ENCODE results near the gene KSR1. TPM values are rescaled to one million over a fixed set of nuclear protein-coding genes. Genes with fewer than 3 reads are reported as not detected.
A peak's percentile ranks its signal among the peaks of the same experiment; 100 is the strongest.

Gene KSR1
- total and polyA plus RNA-seq, 2 of the 8 experiments (the other 6 are each of a cell fraction or from before 2014, with no cell fraction given): 14.1 to 34.7 TPM

- no peak overlapping the region for H2BK120ac ChIP-seq (replicated peaks; ENCODE audit: low read depth, low read length)
- CTCF ChIA-PET (ENCODE audit: partially characterized antibody): interaction anchor here (1.2 to 3.4 kb wide), 8 partner anchors 11 to 132 kb away, joined by 3 to 14 read pairs (median 6); no protein-coding TSS in a partner anchor
These were observed 214.7 kb downstream of the KSR1 start for GRCh38 chr17:27670791-27671590.

More at GRCh38 chr17:27670791-27671590, 214.7 kb downstream of the KSR1 start:
- peak overlapping the region; percentile 14; the same call in 1 of the 2 replicates for H4K8ac ChIP-seq (ENCODE audit: extremely low read depth, insufficient read depth, low read length)
- FAIRE-seq (no peak), DNase-seq (ENCODE audit: low read depth in 1 of 2, low spot score in 2 of 2) (no peak)
- no peaks in the 10 kb centered on the region for H3K27me3 ChIP-seq (replicated peaks in 1 of 4; ENCODE audit: control insufficient read depth in 3 of 4, extremely low read depth in 1 of 4, insufficient read depth in 3 of 4, low read length in 3 of 4)
- TF ChIP-seq CTCF (IDR thresholded peaks at IDR 0.05; ENCODE audit: control extremely low read depth in 1 of 3, insufficient read depth in 1 of 3, low read depth in 1 of 3, low read length in 3 of 3) (peak; percentile 26 to 48 (median 48)), CEBPB (IDR thresholded peaks at IDR 0.05; ENCODE audit: low read depth, low read length) (no peak), RAD21 (IDR thresholded peaks at IDR 0.05 in 1 of 2, conservative IDR thresholded peaks at IDR 0.05 in 1 of 2; ENCODE audit: low read depth in 2 of 2, low read length in 2 of 2) (peak; percentile 54 to 63), PHF8 (conservative IDR thresholded peaks at IDR 0.05; ENCODE audit: low read depth, low read length) (no peak)
- no peak overlapping the region for H3K18ac ChIP-seq (ENCODE audit: extremely low read depth, low read length)
- no peak overlapping the region for H3K4me2 ChIP-seq (ENCODE audit: insufficient read depth in 1 of 2, low read depth in 2 of 2, low read length in 2 of 2)
- POLR2A ChIA-PET (ENCODE audit: partially characterized antibody): no interaction called here
- no peak overlapping the region for H3K4me3 ChIP-seq (ENCODE audit: extremely low read depth in 1 of 4, insufficient read depth in 2 of 4, low read depth in 3 of 4, low read length in 4 of 4)
- H3K23me2 ChIP-seq (ENCODE audit: low read depth, low read length): no peaks in the 10 kb centered on the region
- no peak overlapping the region for H2AFZ ChIP-seq (ENCODE audit: low read length)
- H3K79me1 ChIP-seq (ENCODE audit: low read depth, low read length): no peaks in the 10 kb centered on the region
- no peaks in the 10 kb centered on the region for H3K79me2 ChIP-seq (ENCODE audit: control insufficient read depth in 1 of 2, insufficient read depth in 2 of 2, low read length in 2 of 2)
- H3K4me1 ChIP-seq (replicated peaks in 1 of 4; ENCODE audit: control insufficient read depth in 3 of 4, insufficient read depth in 4 of 4, low read length in 3 of 4): no peaks in the 10 kb centered on the region
- no peak overlapping the region for H2BK20ac ChIP-seq (ENCODE audit: low read length)
- 92% methylated on average over 11 of the region's 12 CpGs; no CpG with 5 or more reads in 1 of the 2 experiments for WGBS, 2 experiments (ENCODE audit: extremely low coverage in 1 of 2, insufficient coverage in 1 of 2, insufficient read length in 1 of 2, insufficient replicate concordance in 2 of 2, low coverage in 1 of 2, low lambda C conversion rate in 2 of 2, missing lambda C conversion rate in 1 of 2)
- H2BK5ac ChIP-seq (ENCODE audit: low read depth, low read length): no peak overlapping the region
- no peak overlapping the region for H2AK5ac ChIP-seq (ENCODE audit: low read depth, low read length)
- H3K56ac ChIP-seq (replicated peaks; ENCODE audit: insufficient read length, low read depth, low read length): no peak overlapping the region
- no peak overlapping the region for H3K27ac ChIP-seq (ENCODE audit: low read depth, low read length)
- no peak overlapping the region for H3K14ac ChIP-seq (ENCODE audit: insufficient read length)
- no peak overlapping the region for H3K9ac ChIP-seq (replicated peaks in 1 of 4; ENCODE audit: extremely low read depth in 1 of 4, low read depth in 3 of 4, low read length in 3 of 4)
- no peak overlapping the region for H3K23ac ChIP-seq (ENCODE audit: insufficient read length)
- no peaks in the 10 kb centered on the region for H4K20me1 ChIP-seq (replicated peaks in 1 of 2; ENCODE audit: control insufficient read depth in 1 of 2, insufficient read depth in 2 of 2, low read length in 2 of 2)
- no peak overlapping the region for H2BK15ac ChIP-seq (ENCODE audit: low read length)
- no peak overlapping the region for H3K4ac ChIP-seq (replicated peaks; ENCODE audit: insufficient read length, low read depth, low read length)
- H2BK12ac ChIP-seq (ENCODE audit: low read depth, low read length): no peak overlapping the region
- H3K36me3 ChIP-seq (ENCODE audit: control insufficient read depth in 2 of 4, insufficient read depth in 4 of 4, low read length in 3 of 4): no peaks in the 10 kb centered on the region
- no peak overlapping the region for H4K91ac ChIP-seq (replicated peaks; ENCODE audit: insufficient read length, low read length)
- no peaks in the 10 kb centered on the region for H3K9me3 ChIP-seq (ENCODE audit: insufficient read depth in 2 of 2, low read depth in 1 of 2, low read length in 1 of 2)
- no peak overlapping the region for H4K5ac ChIP-seq (ENCODE audit: insufficient read length, low read depth, low read length)

Data from H1 (cell line).